Activated CD8-positive, alpha-beta memory T cell treated with anti-CD3 and anti-CD28 coated beads for 48 hours (primary cell): Measurements from ENCODE around the gene LIPA.
"Not testable (repeated sequence)": the region's sequence is repeated elsewhere in the genome, so short reads cannot be mapped to it uniquely, and the experiment has no call there.

Experiments
- DNase-seq, 3 experiments: peaks; one replicate each; pipeline ENCODE4 v3.0.0-alpha.2; 2020; ENCODE audit warnings: low read depth in 2 of 3, low spot score in 2 of 3

Gene LIPA

GRCh38 chr10:89251409-89252224 lies at the start of gene LIPA:
Gene LIPA, minus strand, starts transcription at chr10:89251775. Its CDS starts 4,127 bp downstream, at chr10:89247648.
- DNase-seq: peak; percentile 72 to 87 (median 80)

GRCh38 chr10:89301232-89301631 lies 49.7 kb upstream of the LIPA start:
- DNase-seq: no peak

- DNase-seq: no peak
Measured at GRCh38 chr10:89299031-89299430, 47.5 kb upstream of the LIPA start.

- DNase-seq: no peak
Measured at GRCh38 chr10:89297791-89298190, 46.2 kb upstream of the LIPA start.

GRCh38 chr10:89297356-89297755 lies 45.8 kb upstream of the LIPA start:
- DNase-seq: no peak

GRCh38 chr10:89296220-89296648 lies 44.7 kb upstream of the LIPA start:
- DNase-seq: no peak

- DNase-seq: no peak
Measured at GRCh38 chr10:89295597-89295996, 44.0 kb upstream of the LIPA start.

GRCh38 chr10:89294721-89295239 lies 43.2 kb upstream of the LIPA start:
- no peak for DNase-seq

GRCh38 chr10:89285303-89285702 lies 33.7 kb upstream of the LIPA start:
- DNase-seq: not testable (repeated sequence)

- not testable (repeated sequence) for DNase-seq
Measured at GRCh38 chr10:89284711-89285110, 33.1 kb upstream of the LIPA start.

- no peak for DNase-seq
Measured at GRCh38 chr10:89283936-89284475, 32.4 kb upstream of the LIPA start.

- no peak for DNase-seq
Measured at GRCh38 chr10:89283025-89283935, 31.7 kb upstream of the LIPA start.

GRCh38 chr10:89281606-89282395 lies 30.2 kb upstream of the LIPA start:
- DNase-seq: no peak

GRCh38 chr10:89280508-89280907 lies 28.9 kb upstream of the LIPA start:
- DNase-seq: no peak

GRCh38 chr10:89279421-89279869 lies 27.9 kb upstream of the LIPA start:
- DNase-seq: no peak

- DNase-seq: no peak
Measured at GRCh38 chr10:89278900-89279392, 27.4 kb upstream of the LIPA start.

- no peak for DNase-seq
Measured at GRCh38 chr10:89278034-89278535, 26.5 kb upstream of the LIPA start.

GRCh38 chr10:89275383-89275782 lies 23.8 kb upstream of the LIPA start:
- no peak for DNase-seq

GRCh38 chr10:89274928-89275327 lies 23.4 kb upstream of the LIPA start:
- no peak for DNase-seq

GRCh38 chr10:89273680-89274079 lies 22.1 kb upstream of the LIPA start:
- DNase-seq: no peak
